GM23248 (cell line): Measurements from ENCODE around the gene HIPK2. TPM values are rescaled to one million over a fixed set of nuclear protein-coding genes. Genes with fewer than 3 reads are reported as not detected.

Source experiments
- DNase-seq: peaks from one replicate; pipeline ENCODE4 v3.0.0-alpha.2; 2015
- H2AFZ ChIP-seq: fragments of 200-600 bp; sonication (generic); 2 replicates; pipeline ENCODE4 v1.6.1; 2016; ENCODE audit warnings: antibody characterized with exemption
- H3F3A ChIP-seq: fragments of 200-600 bp; sonication (generic); 2 replicates; pipeline ENCODE4 v1.6.1; 2016; ENCODE audit warnings: mild to moderate bottlenecking, antibody characterized with exemption, mixed run types; ENCODE audit not compliant: insufficient read depth
- H3K27ac ChIP-seq: fragments of 200-600 bp; sonication (generic); 2 replicates; pipeline ENCODE4 v1.5.1; 2016; ENCODE audit warnings: mild to moderate bottlenecking
- H3K27me3 ChIP-seq: fragments of 200-600 bp; sonication (generic); replicated peaks from 2 replicates; pipeline ENCODE4 v1.6.1; 2016; ENCODE audit warnings: mild to moderate bottlenecking; ENCODE audit not compliant: insufficient read depth
- H3K36me3 ChIP-seq: fragments of 200-600 bp; sonication (generic); 2 replicates; pipeline ENCODE4 v1.6.1; 2016; ENCODE audit warnings: low read depth, mild to moderate bottlenecking
- H3K4me1 ChIP-seq: fragments of 200-600 bp; sonication (generic); 2 replicates; pipeline ENCODE4 v1.6.1; 2016; ENCODE audit warnings: mild to moderate bottlenecking; ENCODE audit not compliant: insufficient read depth
- H3K4me2 ChIP-seq: fragments of 200-600 bp; sonication (generic); one replicate; pipeline ENCODE4 v1.6.1; 2016; ENCODE audit warnings: mild to moderate bottlenecking; ENCODE audit not compliant: unreplicated experiment
- H3K4me3 ChIP-seq: fragments of 200-600 bp; sonication (generic); 2 replicates; pipeline ENCODE4 v1.5.1; 2016; ENCODE audit warnings: mild to moderate bottlenecking
- H3K79me2 ChIP-seq: fragments of 200-600 bp; sonication (generic); 2 replicates; pipeline ENCODE4 v1.6.1; 2016; ENCODE audit warnings: mild to moderate bottlenecking; ENCODE audit not compliant: insufficient read depth
- H3K9ac ChIP-seq: fragments of 200-600 bp; sonication (generic); 2 replicates; pipeline ENCODE4 v1.6.1; 2016; ENCODE audit warnings: mild to moderate bottlenecking
- H3K9me2 ChIP-seq: fragments of 200-600 bp; sonication (generic); 2 replicates; pipeline ENCODE4 v1.6.1; 2016; ENCODE audit warnings: mixed run types, mild to moderate bottlenecking, moderate library complexity; ENCODE audit not compliant: insufficient read depth
- H3K9me3 ChIP-seq: fragments of 200-600 bp; sonication (generic); one replicate; pipeline ENCODE4 v1.6.1; 2017; ENCODE audit warnings: low read depth
- H4K20me1 ChIP-seq: fragments of 200-600 bp; sonication (generic); 2 replicates; pipeline ENCODE4 v1.6.0; 2016; ENCODE audit not compliant: insufficient read depth
- EZH2 ChIP-seq: fragments of 200-600 bp; sonication (generic); IDR thresholded peaks from 2 replicates; pipeline ENCODE4 v1.6.1; 2018; ENCODE audit warnings: antibody characterized with exemption, mild to moderate bottlenecking; ENCODE audit not compliant: insufficient read depth, poor library complexity, severe bottlenecking
- EZH2phosphoT487 ChIP-seq: fragments of 200-600 bp; sonication (generic); IDR thresholded peaks from 2 replicates; pipeline ENCODE4 v1.6.1; 2018; ENCODE audit warnings: antibody characterized with exemption, moderate library complexity, mild to moderate bottlenecking, low read depth; ENCODE audit not compliant: insufficient read depth
- WGBS, 2 experiments: methylation state at CpG; one replicate each; pipeline ENCODE4 v1.1.6; 2015 to 2017; ENCODE audit warnings: low lambda C conversion rate in 2 of 2, low coverage in 1 of 2; ENCODE audit errors: missing lambda C conversion rate in 2 of 2; 5-methylcytosine and 5-hydroxymethylcytosine counted together
- in situ Hi-C: fragments of 300-500 bp; cut with MboI; formaldehyde crosslinking; loops from 2 replicates; pipeline ENCODE4 v1.15.0; 2020
- polyA plus RNA-seq: library from polyadenylated mRNA; unstranded; fragments of >200 nt; fragmentation: Nextera tagmentation; extraction: Ambion mirVana; gene quantifications from 2 replicates; pipeline ENCODE4 v1.2.1, GENCODE V29; 2016
- total RNA-seq: library from RNA; depleted of rRNA; stranded (reverse); fragments of >200 nt; shearing (Covaris generic); gene quantifications from 2 replicates; pipeline ENCODE4 v1.2.3, GENCODE V29; 2014

HIPK2 gene
- total and polyA plus RNA-seq, 2 experiments from 2014 or later: 4.7 to 7.9 TPM

- in situ Hi-C loops: no loop called here
- Histone ChIP-seq H2AFZ (no peak overlapping the region), H4K20me1 (no peaks in the 10 kb centered on the region)
These were observed 41.7 kb downstream of the HIPK2 start for GRCh38 chr7:139735912-139736595.

GRCh38 chr7:139735466-139735865, 42.3 kb downstream of the HIPK2 start:
- Histone ChIP-seq H3K9ac (no peak overlapping the region), H3K36me3 (no peaks in the 10 kb centered on the region), H3K4me3 (no peak overlapping the region), H2AFZ (no peak overlapping the region), H3K79me2 (peaks cover 80% of the 10 kb centered on the region), H3F3A (peaks cover 46% of the 10 kb centered on the region), H3K27ac (peak overlapping the region; percentile 88; the same call in 1 of the 2 replicates), H4K20me1 (no peaks in the 10 kb centered on the region), H3K4me2 (no peak overlapping the region), H3K4me1 (peaks cover 62% of the 10 kb centered on the region), H3K9me3 (no peaks in the 10 kb centered on the region), H3K27me3 (no peaks in the 10 kb centered on the region), H3K9me2 (no peaks in the 10 kb centered on the region)
- 96 to 98% methylated on average over 7 of the region's 7 CpGs for WGBS, 2 experiments
- TF ChIP-seq EZH2phosphoT487 (no peak), EZH2 (no peak)
- no peak for DNase-seq
- in situ Hi-C loops: no loop called here

More at GRCh38 chr7:139735912-139736595, 41.7 kb downstream of the HIPK2 start:
- no peak overlapping the region for H3K4me2 ChIP-seq
- TF ChIP-seq EZH2 (no peak), EZH2phosphoT487 (no peak)
- 98 to 99% methylated on average over 9 of the region's 9 CpGs for WGBS, 2 experiments
- H3F3A ChIP-seq: peaks cover 40% of the 10 kb centered on the region
- peaks cover 81% of the 10 kb centered on the region for H3K79me2 ChIP-seq
- no peaks in the 10 kb centered on the region for H3K27me3 ChIP-seq
- peaks cover 62% of the 10 kb centered on the region for H3K4me1 ChIP-seq
- no peaks in the 10 kb centered on the region for H3K9me3 ChIP-seq
- H3K9me2 ChIP-seq: no peaks in the 10 kb centered on the region
- no peak overlapping the region for H3K4me3 ChIP-seq
- no peaks in the 10 kb centered on the region for H3K36me3 ChIP-seq
- no peak overlapping the region for H3K9ac ChIP-seq
- DNase-seq: no peak
- no peak overlapping the region for H3K27ac ChIP-seq

- no peak overlapping the region for H2AFZ ChIP-seq
- H3K4me2 ChIP-seq: peak overlapping the region; percentile 43
- no peaks in the 10 kb centered on the region for H3K36me3 ChIP-seq
- no peaks in the 10 kb centered on the region for H4K20me1 ChIP-seq
- TF ChIP-seq EZH2 (no peak), EZH2phosphoT487 (no peak)
- peaks cover 65% of the 10 kb centered on the region for H3K4me1 ChIP-seq
- H3K9ac ChIP-seq: peak overlapping the region; percentile 47
- WGBS, 2 experiments: 0% methylated on average over 2 of the region's 2 CpGs
- no peaks in the 10 kb centered on the region for H3K9me2 ChIP-seq
- peaks cover 80% of the 10 kb centered on the region for H3K79me2 ChIP-seq
- H3K27me3 ChIP-seq: no peaks in the 10 kb centered on the region
- peak overlapping the region; percentile 88 for H3K27ac ChIP-seq
- peaks cover 53% of the 10 kb centered on the region for H3F3A ChIP-seq
- peak; percentile 99 for DNase-seq
- H3K4me3 ChIP-seq: no peak overlapping the region
- H3K9me3 ChIP-seq: no peaks in the 10 kb centered on the region
- in situ Hi-C loops: no loop called here
These were observed 43.4 kb downstream of the HIPK2 start for GRCh38 chr7:139734395-139734794.

GRCh38 chr7:139733751-139734150, 44.0 kb downstream of the HIPK2 start:
- Histone ChIP-seq H3K4me1 (peaks cover 65% of the 10 kb centered on the region), H3K27me3 (no peaks in the 10 kb centered on the region), H3K4me2 (peak overlapping the region; percentile 12), H3K9me2 (no peaks in the 10 kb centered on the region), H3F3A (peaks cover 53% of the 10 kb centered on the region), H3K4me3 (no peak overlapping the region), H3K9me3 (no peaks in the 10 kb centered on the region), H3K27ac (peak overlapping the region; percentile 88), H2AFZ (no peak overlapping the region), H3K36me3 (0 out of 2 replicates have a peak, but pooled peaks cover under 1% of the 10 kb centered on the region), H3K9ac (peak overlapping the region; percentile 47), H3K79me2 (peaks cover 80% of the 10 kb centered on the region), H4K20me1 (no peaks in the 10 kb centered on the region)
- 85 to 87% methylated on average over 7 of the region's 7 CpGs for WGBS, 2 experiments
- TF ChIP-seq EZH2: no peak
- DNase-seq: no peak
- in situ Hi-C loops: no loop called here
